H54 (cell line): ENCODE results near the gene DIS3L2.

ENCODE experiments used
- DNase-seq: peaks from one replicate; pipeline ENCODE4 v3.0.0; 2011; ENCODE audit warnings: low spot score, mixed read lengths; ENCODE audit not compliant: insufficient read length
- FAIRE-seq: peaks from 3 replicates; lab custom pipeline; 2011; peaks lifted over from hg19 to GRCh38; lab: Jason Lieb, UNC
- POLR2A ChIP-seq: IDR thresholded peaks from 2 replicates; pipeline ENCODE4 v1.6.1; 2011; ENCODE audit warnings: low read depth, mild to moderate bottlenecking, low read length

DIS3L2 gene

GRCh38 chr2:231991664-231992063 is 30.2 kb downstream of the DIS3L2 start:
- FAIRE-seq, result peak; percentile 90
- no peak for TF ChIP-seq POLR2A
- DNase-seq, result peak; percentile 8

- FAIRE-seq, result peak; percentile 20
- no peak for TF ChIP-seq POLR2A
- DNase-seq, result no peak
These were observed 31.4 kb downstream of the DIS3L2 start for GRCh38 chr2:231992888-231993287.

- TF ChIP-seq POLR2A, result no peak
- no peak for DNase-seq
- FAIRE-seq, result no peak
These were observed 35.5 kb downstream of the DIS3L2 start for GRCh38 chr2:231996797-231997540.

GRCh38 chr2:231998046-231998445 is 36.5 kb downstream of the DIS3L2 start:
- FAIRE-seq, result no peak
- no peak for TF ChIP-seq POLR2A
- DNase-seq, result no peak

- TF ChIP-seq POLR2A, result no peak
- no peak for FAIRE-seq
- no peak for DNase-seq
These were observed 38.9 kb downstream of the DIS3L2 start for GRCh38 chr2:232000439-232000838.

- DNase-seq (no peak), FAIRE-seq (no peak)
- TF ChIP-seq POLR2A, result no peak
These were observed 39.6 kb downstream of the DIS3L2 start for GRCh38 chr2:232001073-232001472.

GRCh38 chr2:232006253-232006652 is 44.7 kb downstream of the DIS3L2 start:
- no peak for FAIRE-seq
- no peak for DNase-seq
- no peak for TF ChIP-seq POLR2A

- DNase-seq, result no peak
- TF ChIP-seq POLR2A, result no peak
- FAIRE-seq, result no peak
These were observed 47.6 kb downstream of the DIS3L2 start for GRCh38 chr2:232008907-232009638.

GRCh38 chr2:232009639-232010274 is 48.2 kb downstream of the DIS3L2 start:
- FAIRE-seq, result no peak
- TF ChIP-seq POLR2A, result no peak

GRCh38 chr2:232013701-232014353 is 52.3 kb downstream of the DIS3L2 start:
- DNase-seq (peak; percentile 61), FAIRE-seq (peak; percentile 86)
- no peak for TF ChIP-seq POLR2A

More at GRCh38 chr2:232009639-232010274, 48.2 kb downstream of the DIS3L2 start:
- DNase-seq, result no peak

GRCh38 chr2:232014681-232015080 is 53.2 kb downstream of the DIS3L2 start:
- no peak for DNase-seq
- no peak for FAIRE-seq
- no peak for TF ChIP-seq POLR2A

- no peak for TF ChIP-seq POLR2A
- DNase-seq (no peak), FAIRE-seq (no peak)
These were observed 56.7 kb downstream of the DIS3L2 start for GRCh38 chr2:232018181-232018580.

GRCh38 chr2:232022718-232023117 is 61.2 kb downstream of the DIS3L2 start:
- no peak for TF ChIP-seq POLR2A
- no peak for FAIRE-seq
- DNase-seq, result no peak

GRCh38 chr2:232023426-232023825 is 61.9 kb downstream of the DIS3L2 start:
- DNase-seq, result no peak
- FAIRE-seq, result no peak
- TF ChIP-seq POLR2A, result no peak
